Measurements from ENCODE around the gene COL16A1.

DNA sequence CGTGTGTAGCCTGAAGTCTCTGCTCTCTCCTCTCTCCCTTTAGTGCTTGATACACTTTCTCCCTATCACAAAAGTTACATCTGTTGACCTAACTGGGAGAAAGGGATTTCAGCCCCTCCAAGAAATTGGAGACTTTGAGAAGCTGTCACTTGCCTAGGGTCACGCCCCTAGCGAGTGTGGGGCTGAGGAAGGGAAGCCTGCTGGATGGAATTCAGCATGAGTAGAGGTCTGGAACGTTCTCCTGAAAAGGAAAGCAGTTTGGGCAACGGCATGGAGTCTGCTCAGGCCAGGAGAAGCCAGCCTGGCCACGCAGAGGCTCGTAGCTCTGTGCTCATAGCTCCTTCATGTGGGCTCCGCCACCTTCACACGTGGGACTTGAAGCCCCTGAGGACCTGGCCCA is 22.4 kb downstream of the COL16A1 start:
- TF ChIP-seq, protein P1, sequence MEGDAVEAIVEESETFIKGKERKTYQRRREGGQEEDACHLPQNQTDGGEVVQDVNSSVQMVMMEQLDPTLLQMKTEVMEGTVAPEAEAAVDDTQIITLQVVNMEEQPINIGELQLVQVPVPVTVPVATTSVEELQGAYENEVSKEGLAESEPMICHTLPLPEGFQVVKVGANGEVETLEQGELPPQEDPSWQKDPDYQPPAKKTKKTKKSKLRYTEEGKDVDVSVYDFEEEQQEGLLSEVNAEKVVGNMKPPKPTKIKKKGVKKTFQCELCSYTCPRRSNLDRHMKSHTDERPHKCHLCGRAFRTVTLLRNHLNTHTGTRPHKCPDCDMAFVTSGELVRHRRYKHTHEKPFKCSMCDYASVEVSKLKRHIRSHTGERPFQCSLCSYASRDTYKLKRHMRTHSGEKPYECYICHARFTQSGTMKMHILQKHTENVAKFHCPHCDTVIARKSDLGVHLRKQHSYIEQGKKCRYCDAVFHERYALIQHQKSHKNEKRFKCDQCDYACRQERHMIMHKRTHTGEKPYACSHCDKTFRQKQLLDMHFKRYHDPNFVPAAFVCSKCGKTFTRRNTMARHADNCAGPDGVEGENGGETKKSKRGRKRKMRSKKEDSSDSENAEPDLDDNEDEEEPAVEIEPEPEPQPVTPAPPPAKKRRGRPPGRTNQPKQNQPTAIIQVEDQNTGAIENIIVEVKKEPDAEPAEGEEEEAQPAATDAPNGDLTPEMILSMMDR (tag by site-specific recombination; IDR thresholded peaks at IDR 0.05), result no peak
- TF ChIP-seq FEZF1 (tag by site-specific recombination; IDR thresholded peaks at IDR 0.05) (no peak), ZNF580 (tag by site-specific recombination; IDR thresholded peaks at IDR 0.05) (no peak), BCL11A (tag by site-specific recombination; IDR thresholded peaks at IDR 0.05; ENCODE audit: low read depth) (no peak), SP2 (tag by site-specific recombination; IDR thresholded peaks at IDR 0.05) (no peak), ZNF138 (tag by site-specific recombination; IDR thresholded peaks at IDR 0.05; ENCODE audit: borderline replicate concordance) (no peak)
- TF ChIP-seq, protein P2, sequence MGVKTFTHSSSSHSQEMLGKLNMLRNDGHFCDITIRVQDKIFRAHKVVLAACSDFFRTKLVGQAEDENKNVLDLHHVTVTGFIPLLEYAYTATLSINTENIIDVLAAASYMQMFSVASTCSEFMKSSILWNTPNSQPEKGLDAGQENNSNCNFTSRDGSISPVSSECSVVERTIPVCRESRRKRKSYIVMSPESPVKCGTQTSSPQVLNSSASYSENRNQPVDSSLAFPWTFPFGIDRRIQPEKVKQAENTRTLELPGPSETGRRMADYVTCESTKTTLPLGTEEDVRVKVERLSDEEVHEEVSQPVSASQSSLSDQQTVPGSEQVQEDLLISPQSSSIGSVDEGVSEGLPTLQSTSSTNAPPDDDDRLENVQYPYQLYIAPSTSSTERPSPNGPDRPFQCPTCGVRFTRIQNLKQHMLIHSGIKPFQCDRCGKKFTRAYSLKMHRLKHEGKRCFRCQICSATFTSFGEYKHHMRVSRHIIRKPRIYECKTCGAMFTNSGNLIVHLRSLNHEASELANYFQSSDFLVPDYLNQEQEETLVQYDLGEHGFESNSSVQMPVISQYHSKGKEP (tag by site-specific recombination; IDR thresholded peaks at IDR 0.05), result no peak
- TF ChIP-seq, protein P3, sequence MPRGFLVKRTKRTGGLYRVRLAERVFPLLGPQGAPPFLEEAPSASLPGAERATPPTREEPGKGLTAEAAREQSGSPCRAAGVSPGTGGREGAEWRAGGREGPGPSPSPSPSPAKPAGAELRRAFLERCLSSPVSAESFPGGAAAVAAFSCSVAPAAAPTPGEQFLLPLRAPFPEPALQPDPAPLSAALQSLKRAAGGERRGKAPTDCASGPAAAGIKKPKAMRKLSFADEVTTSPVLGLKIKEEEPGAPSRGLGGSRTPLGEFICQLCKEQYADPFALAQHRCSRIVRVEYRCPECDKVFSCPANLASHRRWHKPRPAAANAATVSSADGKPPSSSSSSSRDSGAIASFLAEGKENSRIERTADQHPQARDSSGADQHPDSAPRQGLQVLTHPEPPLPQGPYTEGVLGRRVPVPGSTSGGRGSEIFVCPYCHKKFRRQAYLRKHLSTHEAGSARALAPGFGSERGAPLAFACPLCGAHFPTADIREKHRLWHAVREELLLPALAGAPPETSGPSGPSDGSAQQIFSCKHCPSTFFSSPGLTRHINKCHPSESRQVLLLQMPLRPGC (tag by site-specific recombination; IDR thresholded peaks at IDR 0.05), result no peak
- TF ChIP-seq, protein P4, sequence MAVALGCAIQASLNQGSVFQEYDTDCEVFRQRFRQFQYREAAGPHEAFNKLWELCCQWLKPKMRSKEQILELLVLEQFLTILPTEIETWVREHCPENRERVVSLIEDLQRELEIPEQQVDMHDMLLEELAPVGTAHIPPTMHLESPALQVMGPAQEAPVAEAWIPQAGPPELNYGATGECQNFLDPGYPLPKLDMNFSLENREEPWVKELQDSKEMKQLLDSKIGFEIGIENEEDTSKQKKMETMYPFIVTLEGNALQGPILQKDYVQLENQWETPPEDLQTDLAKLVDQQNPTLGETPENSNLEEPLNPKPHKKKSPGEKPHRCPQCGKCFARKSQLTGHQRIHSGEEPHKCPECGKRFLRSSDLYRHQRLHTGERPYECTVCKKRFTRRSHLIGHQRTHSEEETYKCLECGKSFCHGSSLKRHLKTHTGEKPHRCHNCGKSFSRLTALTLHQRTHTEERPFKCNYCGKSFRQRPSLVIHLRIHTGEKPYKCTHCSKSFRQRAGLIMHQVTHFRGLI (tag by site-specific recombination; IDR thresholded peaks at IDR 0.05), result no peak
